GM23338 (cell line): ENCODE results near the gene MIS12. TPM values are rescaled to one million over a fixed set of nuclear protein-coding genes. Genes with fewer than 3 reads are reported as not detected.

Experiments
- ATAC-seq: fragments of 200-7000 bp; cut with Tn5 transposase; 3 replicates; pipeline ENCODE4 v1.9.1; 2020
- DNase-seq: peaks from one replicate; pipeline ENCODE4 v3.0.0-alpha.2; 2015; ENCODE audit warnings: low spot score
- H2AFZ ChIP-seq: fragments of 200-600 bp; sonication (generic); 2 replicates; pipeline ENCODE4 v1.8.0; 2016; ENCODE audit warnings: antibody characterized with exemption, mild to moderate bottlenecking, moderate library complexity
- H3F3A ChIP-seq: fragments of 200-600 bp; sonication (generic); replicated peaks from 2 replicates; pipeline ENCODE4 v1.8.0; 2017; ENCODE audit warnings: antibody characterized with exemption, mixed run types, low read depth
- H3K27ac ChIP-seq: fragments of 200-600 bp; sonication (generic); 2 replicates; pipeline ENCODE4 v1.6.1; 2016; ENCODE audit warnings: low read depth
- H3K27me3 ChIP-seq: fragments of 200-600 bp; sonication (generic); 2 replicates; pipeline ENCODE4 v1.8.0; 2016; ENCODE audit warnings: mild to moderate bottlenecking, mixed run types, moderate library complexity; ENCODE audit not compliant: insufficient read depth
- H3K36me3 ChIP-seq: fragments of 200-600 bp; sonication (generic); 2 replicates; pipeline ENCODE4 v1.8.0; 2016; ENCODE audit warnings: mild to moderate bottlenecking; ENCODE audit not compliant: insufficient read depth
- H3K4me1 ChIP-seq: fragments of 200-600 bp; sonication (generic); 2 replicates; pipeline ENCODE4 v1.8.0; 2016; ENCODE audit warnings: mild to moderate bottlenecking, moderate library complexity; ENCODE audit not compliant: insufficient read depth
- H3K4me2 ChIP-seq: fragments of 200-600 bp; sonication (generic); 2 replicates; pipeline ENCODE4 v1.7.1; 2017; ENCODE audit warnings: mixed run types
- H3K4me3 ChIP-seq: fragments of 200-600 bp; sonication (generic); 2 replicates; pipeline ENCODE4 v1.6.1; 2016; ENCODE audit warnings: mixed run types
- H3K79me2 ChIP-seq: fragments of 200-600 bp; sonication (generic); replicated peaks from 2 replicates; pipeline ENCODE4 v1.8.0; 2017; ENCODE audit warnings: mild to moderate bottlenecking; ENCODE audit not compliant: insufficient read depth
- H3K9me2 ChIP-seq: fragments of 200-600 bp; sonication (generic); 2 replicates; pipeline ENCODE4 v1.8.0; 2017; ENCODE audit not compliant: insufficient read depth
- H4K20me1 ChIP-seq: fragments of 200-600 bp; sonication (generic); replicated peaks from 2 replicates; pipeline ENCODE4 v1.8.0; 2017; ENCODE audit warnings: mild to moderate bottlenecking; ENCODE audit not compliant: insufficient read depth
- H3K27ac Mint-ChIP-seq: 2 replicates; pipeline ENCODE4 v1.8.0; 2020; ENCODE audit warnings: inconsistent platforms, mild to moderate bottlenecking, moderate library complexity, mixed read lengths
- H3K27me3 Mint-ChIP-seq: 3 replicates; pipeline ENCODE4 v1.8.0; 2022; ENCODE audit warnings: low read depth, mild to moderate bottlenecking, moderate library complexity, mixed read lengths, inconsistent platforms; ENCODE audit not compliant: insufficient read depth, poor library complexity
- H3K36me3 Mint-ChIP-seq: 3 replicates; pipeline ENCODE4 v1.8.0; 2021; ENCODE audit warnings: low read depth, mild to moderate bottlenecking, inconsistent platforms, moderate library complexity, mixed read lengths
- H3K4me1 Mint-ChIP-seq: 3 replicates; pipeline ENCODE4 v1.8.0; 2020; ENCODE audit warnings: mild to moderate bottlenecking, inconsistent platforms, mixed read lengths
- H3K4me3 Mint-ChIP-seq: 3 replicates; pipeline ENCODE4 v1.8.0; 2021; ENCODE audit warnings: moderate library complexity, mild to moderate bottlenecking, inconsistent platforms, mixed read lengths
- H3K9me3 Mint-ChIP-seq: 3 replicates; pipeline ENCODE4 v1.8.0; 2020; ENCODE audit warnings: moderate library complexity, mild to moderate bottlenecking, inconsistent platforms, mixed read lengths
- EZH2 ChIP-seq: fragments of 200-600 bp; sonication (generic); IDR thresholded peaks from one replicate; pipeline ENCODE4 v1.8.0; 2017; ENCODE audit warnings: antibody characterized with exemption, mild to moderate bottlenecking, low read depth; ENCODE audit not compliant: unreplicated experiment
- JUNB ChIP-seq: IDR thresholded peaks from one replicate; pipeline ENCODE4 v1.6.1; 2016; ENCODE audit warnings: antibody characterized with exemption; ENCODE audit not compliant: unreplicated experiment
- NANOG ChIP-seq: IDR thresholded peaks from 2 replicates; pipeline ENCODE4 v1.6.1; 2016; ENCODE audit warnings: antibody characterized with exemption, borderline replicate concordance
- POLR2AphosphoS5 ChIP-seq: IDR thresholded peaks from 2 replicates; pipeline ENCODE4 v1.6.1; 2016; ENCODE audit warnings: antibody characterized with exemption, low read depth
- polyA plus RNA-seq: library from polyadenylated mRNA; unstranded; fragments of >200 nt; fragmentation: Nextera tagmentation; extraction: Ambion mirVana; gene quantifications from 2 replicates; pipeline ENCODE4 v1.2.1, GENCODE V29; 2016
- total RNA-seq: library from RNA; depleted of rRNA; stranded (reverse); fragments of >200 nt; shearing (Covaris generic); gene quantifications from 2 replicates; pipeline ENCODE4 v1.2.3, GENCODE V29; 2014
- TF ChIP-seq, protein P1 (sequence below), 2 experiments: fragments of 200-600 bp in 1 of 2; sonication (generic) in 1 of 2; conservative IDR thresholded peaks; 2 replicates each; pipeline versions ENCODE4 v1.5.1 to v1.6.1; 2016 to 2017; ENCODE audit warnings: antibody characterized with exemption in 2 of 2, low read depth in 2 of 2, mild to moderate bottlenecking in 2 of 2, moderate library complexity in 1 of 2
- TF ChIP-seq, protein P2 (sequence below): IDR thresholded peaks from one replicate; pipeline ENCODE4 v1.6.1; 2018; ENCODE audit warnings: antibody characterized with exemption; ENCODE audit not compliant: unreplicated experiment

MIS12 gene
- total and polyA plus RNA-seq, 2 experiments from 2014 or later: 14.0 to 22.8 TPM

DNA sequence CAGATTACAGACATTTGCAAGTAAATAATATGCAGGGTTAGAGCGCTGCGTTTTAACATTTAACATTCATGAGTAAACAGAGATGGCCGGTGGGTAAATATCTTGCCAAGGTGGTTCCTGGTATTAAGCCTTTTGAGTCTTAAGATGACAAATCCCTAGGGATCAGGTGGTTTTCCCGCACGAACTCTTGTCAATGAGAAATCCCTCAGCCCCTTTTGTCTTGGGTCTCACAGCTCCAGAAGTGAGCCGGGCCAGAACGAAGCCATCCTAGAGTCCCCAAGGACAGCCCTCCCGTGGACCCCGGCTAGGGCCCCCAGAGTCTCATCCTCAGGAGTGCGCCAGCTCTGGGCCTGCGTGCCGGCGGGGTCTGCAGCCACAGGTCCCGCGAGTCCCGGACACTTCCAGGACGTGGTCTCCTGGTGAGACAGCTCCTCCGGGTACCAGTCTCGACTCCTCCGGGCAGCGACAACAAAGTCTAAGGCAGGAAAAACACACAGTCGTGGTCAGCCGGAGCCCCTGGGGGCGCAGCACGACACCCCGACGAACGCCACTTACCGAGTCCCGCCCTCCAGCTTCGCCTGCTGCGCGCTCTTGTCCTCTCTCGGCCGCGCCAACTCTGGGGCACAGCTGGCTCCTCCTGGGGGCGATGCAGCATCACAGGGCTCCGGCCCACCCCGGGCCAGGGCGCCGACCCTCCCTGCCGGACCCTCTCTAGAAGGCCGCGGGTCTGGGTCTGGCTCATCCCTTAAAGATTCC is 13.3 kb downstream of the MIS12 start:
- ATAC-seq: peak; percentile 35
- Histone ChIP-seq H3F3A (peaks cover 7% of the 10 kb centered on the region; the same call in 1 of the 2 replicates), H4K20me1 (no peaks in the 10 kb centered on the region), H3K36me3 (no peaks in the 10 kb centered on the region), H3K9me2 (no peaks in the 10 kb centered on the region), H3K4me2 (peak overlapping the region; percentile 98), H3K4me1 (peaks cover 14% of the 10 kb centered on the region), H3K79me2 (no peaks in the 10 kb centered on the region), H3K4me3 (peak overlapping the region; percentile 91), H2AFZ (peak overlapping the region; percentile 99), H3K27me3 (peaks cover 33% of the 10 kb centered on the region), H3K27ac (no peak overlapping the region)
- peak; percentile 72 for DNase-seq
- TF ChIP-seq EZH2: no peak
- TF ChIP-seq, protein P1, sequence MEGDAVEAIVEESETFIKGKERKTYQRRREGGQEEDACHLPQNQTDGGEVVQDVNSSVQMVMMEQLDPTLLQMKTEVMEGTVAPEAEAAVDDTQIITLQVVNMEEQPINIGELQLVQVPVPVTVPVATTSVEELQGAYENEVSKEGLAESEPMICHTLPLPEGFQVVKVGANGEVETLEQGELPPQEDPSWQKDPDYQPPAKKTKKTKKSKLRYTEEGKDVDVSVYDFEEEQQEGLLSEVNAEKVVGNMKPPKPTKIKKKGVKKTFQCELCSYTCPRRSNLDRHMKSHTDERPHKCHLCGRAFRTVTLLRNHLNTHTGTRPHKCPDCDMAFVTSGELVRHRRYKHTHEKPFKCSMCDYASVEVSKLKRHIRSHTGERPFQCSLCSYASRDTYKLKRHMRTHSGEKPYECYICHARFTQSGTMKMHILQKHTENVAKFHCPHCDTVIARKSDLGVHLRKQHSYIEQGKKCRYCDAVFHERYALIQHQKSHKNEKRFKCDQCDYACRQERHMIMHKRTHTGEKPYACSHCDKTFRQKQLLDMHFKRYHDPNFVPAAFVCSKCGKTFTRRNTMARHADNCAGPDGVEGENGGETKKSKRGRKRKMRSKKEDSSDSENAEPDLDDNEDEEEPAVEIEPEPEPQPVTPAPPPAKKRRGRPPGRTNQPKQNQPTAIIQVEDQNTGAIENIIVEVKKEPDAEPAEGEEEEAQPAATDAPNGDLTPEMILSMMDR (conservative IDR thresholded peaks at IDR 0.05; ENCODE audit: low read depth in 2 of 2): peak in 1 of 2 experiments; percentile 33; a peak in 2 of 4 replicates
- Mint-ChIP-seq H3K9me3 (no peaks in the 10 kb centered on the region; the same call in 2 of the 3 replicates), H3K4me3 (peak overlapping the region; percentile 94), H3K36me3 (no peaks in the 10 kb centered on the region; the same call in 2 of the 3 replicates), H3K27ac (no peak overlapping the region), H3K4me1 (peaks cover 10% of the 10 kb centered on the region; the same call in 2 of the 3 replicates), H3K27me3 (peaks cover 34% of the 10 kb centered on the region)

DNA sequence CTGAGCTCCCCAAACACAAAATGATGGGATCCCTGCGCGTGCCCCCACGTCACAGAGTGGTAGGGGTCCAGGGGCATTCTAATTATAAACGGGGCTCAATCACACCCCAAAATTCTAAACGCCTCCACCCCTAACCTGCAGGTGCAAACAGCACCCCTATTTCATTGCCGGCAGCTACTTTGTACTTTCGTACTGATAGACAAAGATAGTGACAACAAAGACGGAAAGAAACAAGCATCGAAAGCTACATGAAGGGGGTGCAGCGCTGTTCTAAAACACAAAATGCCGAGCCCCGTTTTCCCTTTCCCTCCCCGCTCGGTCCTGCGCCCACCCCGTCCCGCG is 13.9 kb downstream of the MIS12 start:
- no peak for ATAC-seq

DNA sequence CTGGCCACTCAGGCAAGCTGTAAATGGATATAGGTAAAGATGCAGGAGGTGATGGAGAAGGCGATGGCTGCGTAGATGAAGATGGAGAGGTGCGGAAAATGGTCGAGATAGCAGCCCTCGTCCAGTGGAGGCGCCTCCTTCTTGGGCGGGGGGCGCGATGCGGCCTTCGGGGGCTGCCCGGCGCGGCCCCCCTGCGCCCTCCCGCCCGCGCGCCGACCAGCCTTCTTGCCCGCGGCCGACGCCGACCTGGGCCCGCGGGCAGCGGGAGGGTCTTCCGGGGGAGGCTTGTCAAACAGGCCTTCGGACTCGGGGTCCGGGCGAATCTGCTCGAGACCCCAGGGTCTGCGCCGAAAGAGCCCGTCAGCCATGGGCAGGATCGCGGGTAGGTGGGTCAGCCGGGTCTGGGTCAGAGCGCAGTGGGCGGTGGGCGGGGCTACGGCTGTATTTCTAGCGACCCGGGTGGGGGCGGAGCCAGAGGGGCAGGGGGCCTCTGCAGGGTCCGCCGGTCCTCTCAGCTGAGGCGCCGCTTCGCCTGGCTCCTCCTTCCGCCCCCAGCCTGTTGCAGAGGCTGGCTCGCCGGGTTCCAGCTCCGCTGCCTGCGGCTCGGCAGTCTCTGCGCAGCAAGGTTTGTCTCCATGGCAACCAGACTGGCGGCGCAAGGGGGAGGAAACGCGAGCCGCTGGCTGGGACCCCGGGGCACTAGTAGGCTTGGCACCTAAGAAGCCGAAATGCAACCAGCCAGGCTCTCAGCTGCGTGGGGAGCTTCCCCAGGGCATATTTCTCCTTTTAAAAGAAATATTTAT is 14.4 kb downstream of the MIS12 start:
- Mint-ChIP-seq H3K36me3 (no peaks in the 10 kb centered on the region; the same call in 2 of the 3 replicates), H3K4me1 (peaks cover 10% of the 10 kb centered on the region), H3K27ac (no peak overlapping the region), H3K4me3 (peak overlapping the region; percentile 94), H3K9me3 (no peaks in the 10 kb centered on the region; the same call in 2 of the 3 replicates), H3K27me3 (peaks cover 33% of the 10 kb centered on the region)
- Histone ChIP-seq H3F3A (peaks cover 7% of the 10 kb centered on the region; the same call in 1 of the 2 replicates), H3K27me3 (peaks cover 32% of the 10 kb centered on the region), H2AFZ (peak overlapping the region; percentile 99), H4K20me1 (no peaks in the 10 kb centered on the region), H3K4me3 (peak overlapping the region; percentile 91), H3K4me2 (peak overlapping the region; percentile 98), H3K4me1 (peaks cover 14% of the 10 kb centered on the region), H3K27ac (no peak overlapping the region), H3K79me2 (no peaks in the 10 kb centered on the region), H3K9me2 (no peaks in the 10 kb centered on the region), H3K36me3 (no peaks in the 10 kb centered on the region)
- TF ChIP-seq, protein P2, sequence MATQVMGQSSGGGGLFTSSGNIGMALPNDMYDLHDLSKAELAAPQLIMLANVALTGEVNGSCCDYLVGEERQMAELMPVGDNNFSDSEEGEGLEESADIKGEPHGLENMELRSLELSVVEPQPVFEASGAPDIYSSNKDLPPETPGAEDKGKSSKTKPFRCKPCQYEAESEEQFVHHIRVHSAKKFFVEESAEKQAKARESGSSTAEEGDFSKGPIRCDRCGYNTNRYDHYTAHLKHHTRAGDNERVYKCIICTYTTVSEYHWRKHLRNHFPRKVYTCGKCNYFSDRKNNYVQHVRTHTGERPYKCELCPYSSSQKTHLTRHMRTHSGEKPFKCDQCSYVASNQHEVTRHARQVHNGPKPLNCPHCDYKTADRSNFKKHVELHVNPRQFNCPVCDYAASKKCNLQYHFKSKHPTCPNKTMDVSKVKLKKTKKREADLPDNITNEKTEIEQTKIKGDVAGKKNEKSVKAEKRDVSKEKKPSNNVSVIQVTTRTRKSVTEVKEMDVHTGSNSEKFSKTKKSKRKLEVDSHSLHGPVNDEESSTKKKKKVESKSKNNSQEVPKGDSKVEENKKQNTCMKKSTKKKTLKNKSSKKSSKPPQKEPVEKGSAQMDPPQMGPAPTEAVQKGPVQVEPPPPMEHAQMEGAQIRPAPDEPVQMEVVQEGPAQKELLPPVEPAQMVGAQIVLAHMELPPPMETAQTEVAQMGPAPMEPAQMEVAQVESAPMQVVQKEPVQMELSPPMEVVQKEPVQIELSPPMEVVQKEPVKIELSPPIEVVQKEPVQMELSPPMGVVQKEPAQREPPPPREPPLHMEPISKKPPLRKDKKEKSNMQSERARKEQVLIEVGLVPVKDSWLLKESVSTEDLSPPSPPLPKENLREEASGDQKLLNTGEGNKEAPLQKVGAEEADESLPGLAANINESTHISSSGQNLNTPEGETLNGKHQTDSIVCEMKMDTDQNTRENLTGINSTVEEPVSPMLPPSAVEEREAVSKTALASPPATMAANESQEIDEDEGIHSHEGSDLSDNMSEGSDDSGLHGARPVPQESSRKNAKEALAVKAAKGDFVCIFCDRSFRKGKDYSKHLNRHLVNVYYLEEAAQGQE: no peak
- TF ChIP-seq POLR2AphosphoS5 (peak; percentile 89), EZH2 (no peak), NANOG (no peak)
- DNase-seq (peak; percentile 99), ATAC-seq (peak; percentile 96)

More for the DNA sequence above, 13.9 kb downstream of the MIS12 start:
- H3K4me1 Mint-ChIP-seq: peaks cover 10% of the 10 kb centered on the region; the same call in 2 of the 3 replicates
- H3K36me3 ChIP-seq: no peaks in the 10 kb centered on the region
- H4K20me1 ChIP-seq: no peaks in the 10 kb centered on the region
- no peaks in the 10 kb centered on the region; the same call in 2 of the 3 replicates for H3K9me3 Mint-ChIP-seq
- peaks cover 7% of the 10 kb centered on the region; the same call in 1 of the 2 replicates for H3F3A ChIP-seq
- no peaks in the 10 kb centered on the region for H3K79me2 ChIP-seq
- no peak for DNase-seq
- H2AFZ ChIP-seq: peak overlapping the region; percentile 99
- H3K9me2 ChIP-seq: no peaks in the 10 kb centered on the region
- H3K4me3 Mint-ChIP-seq: peak overlapping the region; percentile 94
- H3K4me3 ChIP-seq: peak overlapping the region; percentile 91
- H3K4me2 ChIP-seq: peak overlapping the region; percentile 98
- no peaks in the 10 kb centered on the region; the same call in 2 of the 3 replicates for H3K36me3 Mint-ChIP-seq
- peaks cover 34% of the 10 kb centered on the region for H3K27me3 Mint-ChIP-seq
- TF ChIP-seq JUNB: no peak
- TF ChIP-seq NANOG: no peak
- peaks cover 14% of the 10 kb centered on the region for H3K4me1 ChIP-seq
- H3K27ac ChIP-seq: no peak overlapping the region
- H3K27me3 ChIP-seq: peaks cover 32% of the 10 kb centered on the region
- H3K27ac Mint-ChIP-seq: no peak overlapping the region
